ES-I3 (cell line): ENCODE data around the gene ETV7.
"Not testable (repeated sequence)": the region's sequence is repeated elsewhere in the genome, so short reads cannot be mapped to it uniquely, and the experiment has no call there.

Source experiments
- H3K36me3 ChIP-seq: 2 replicates; pipeline ENCODE4 v1.6.1; 2013; ENCODE audit warnings: mild to moderate bottlenecking, low read length, control low read depth, moderate library complexity; ENCODE audit not compliant: insufficient read depth
- H3K4me1 ChIP-seq: 2 replicates; pipeline ENCODE4 v1.6.1; 2013; ENCODE audit warnings: mild to moderate bottlenecking, control low read depth, low read length; ENCODE audit not compliant: insufficient read depth
- H3K9ac ChIP-seq: 2 replicates; pipeline ENCODE4 v1.6.1; 2013; ENCODE audit warnings: low read depth, mild to moderate bottlenecking, low read length, moderate library complexity
- H3K9me3 ChIP-seq: 2 replicates; pipeline ENCODE4 v1.6.1; 2013; ENCODE audit warnings: mild to moderate bottlenecking, low read length, moderate library complexity; ENCODE audit not compliant: control insufficient read depth, insufficient read depth

The ETV7 gene

GRCh38 chr6:36364061-36364635 is 23.3 kb downstream of the ETV7 start:
- H3K9me3 ChIP-seq, H3K9ac ChIP-seq, H3K36me3 ChIP-seq, H3K4me1 ChIP-seq: not testable (repeated sequence)

GRCh38 chr6:36363371-36363752 is 24.1 kb downstream of the ETV7 start:
- not testable (repeated sequence) for H3K4me1 ChIP-seq, H3K9me3 ChIP-seq, H3K9ac ChIP-seq, H3K36me3 ChIP-seq

- Histone ChIP-seq H3K4me1 (no peaks in the 10 kb centered on the region), H3K9ac (no peak overlapping the region), H3K36me3 (no peaks in the 10 kb centered on the region), H3K9me3 (no peaks in the 10 kb centered on the region)
These were observed 24.7 kb downstream of the ETV7 start for GRCh38 chr6:36362551-36363370.

GRCh38 chr6:36361071-36361470 is 26.4 kb downstream of the ETV7 start:
- no peaks in the 10 kb centered on the region for H3K4me1 ChIP-seq
- no peaks in the 10 kb centered on the region for H3K9me3 ChIP-seq
- no peaks in the 10 kb centered on the region for H3K36me3 ChIP-seq
- H3K9ac ChIP-seq: no peak overlapping the region

GRCh38 chr6:36360241-36361054 is 27.0 kb downstream of the ETV7 start:
- Histone ChIP-seq H3K9me3 (no peaks in the 10 kb centered on the region), H3K9ac (no peak overlapping the region), H3K36me3 (no peaks in the 10 kb centered on the region), H3K4me1 (no peaks in the 10 kb centered on the region)

GRCh38 chr6:36358226-36358915 is 29.1 kb downstream of the ETV7 start:
- Histone ChIP-seq H3K9me3 (no peaks in the 10 kb centered on the region), H3K4me1 (no peaks in the 10 kb centered on the region), H3K36me3 (no peaks in the 10 kb centered on the region), H3K9ac (no peak overlapping the region)

GRCh38 chr6:36357872-36358225 is 29.6 kb downstream of the ETV7 start:
- H3K9ac ChIP-seq: no peak overlapping the region
- no peaks in the 10 kb centered on the region for H3K36me3 ChIP-seq
- H3K9me3 ChIP-seq: no peaks in the 10 kb centered on the region
- no peaks in the 10 kb centered on the region for H3K4me1 ChIP-seq

- no peaks in the 10 kb centered on the region for H3K9me3 ChIP-seq
- no peak overlapping the region for H3K9ac ChIP-seq
- no peaks in the 10 kb centered on the region for H3K36me3 ChIP-seq
- H3K4me1 ChIP-seq: no peaks in the 10 kb centered on the region
These were observed 31.6 kb downstream of the ETV7 start for GRCh38 chr6:36355819-36356218.

- H3K4me1 ChIP-seq: no peaks in the 10 kb centered on the region
- H3K36me3 ChIP-seq: no peaks in the 10 kb centered on the region
- no peak overlapping the region for H3K9ac ChIP-seq
- H3K9me3 ChIP-seq: no peaks in the 10 kb centered on the region
These were observed 34.0 kb downstream of the ETV7 start for GRCh38 chr6:36353411-36353915.

- Histone ChIP-seq H3K9ac (no peak overlapping the region), H3K36me3 (no peaks in the 10 kb centered on the region), H3K4me1 (no peaks in the 10 kb centered on the region), H3K9me3 (no peaks in the 10 kb centered on the region)
These were observed 34.9 kb downstream of the ETV7 start for GRCh38 chr6:36352477-36353157.

GRCh38 chr6:36350681-36351571 is 36.5 kb downstream of the ETV7 start:
- no peak overlapping the region for H3K9ac ChIP-seq
- H3K9me3 ChIP-seq: no peaks in the 10 kb centered on the region
- H3K4me1 ChIP-seq: peaks cover 5% of the 10 kb centered on the region; the same call in 1 of the 2 replicates
- no peaks in the 10 kb centered on the region for H3K36me3 ChIP-seq

- Histone ChIP-seq H3K4me1 (peaks cover 10% of the 10 kb centered on the region; the same call in 1 of the 2 replicates), H3K9ac (no peak overlapping the region), H3K36me3 (no peaks in the 10 kb centered on the region)
These were observed 37.4 kb downstream of the ETV7 start for GRCh38 chr6:36350082-36350481.

GRCh38 chr6:36349240-36349639 is 38.2 kb downstream of the ETV7 start:
- H3K9me3 ChIP-seq: no peaks in the 10 kb centered on the region
- peaks cover 10% of the 10 kb centered on the region; the same call in 1 of the 2 replicates for H3K4me1 ChIP-seq
- no peak overlapping the region for H3K9ac ChIP-seq
- H3K36me3 ChIP-seq: no peaks in the 10 kb centered on the region

More at GRCh38 chr6:36350082-36350481, 37.4 kb downstream of the ETV7 start:
- H3K9me3 ChIP-seq: no peaks in the 10 kb centered on the region
